Thyroid gland (tissue), 4 donors: Measurements from ENCODE around the gene LMNB1.

ENCODE experiments used
- POLR2A ChIP-seq, 2 donors: fragments of 450-650 bp; IDR thresholded peaks; one replicate each; pipeline ENCODE4 v1.6.1; 2017; ENCODE audit warnings: antibody characterized with exemption in 2 of 2, mild to moderate bottlenecking in 2 of 2, moderate library complexity in 1 of 2
- TF ChIP-seq, protein P1 (sequence below), 6 experiments: fragments of 200-600 bp in 3 of 6; fragments of 450-650 bp in 3 of 6; sonication (generic) in 3 of 6; IDR thresholded peaks; one replicate each; pipeline ENCODE4 v1.5.1; 2016 to 2019; ENCODE audit warnings: antibody characterized with exemption in 6 of 6, mild to moderate bottlenecking in 2 of 6, inconsistent platforms in 1 of 6, moderate library complexity in 1 of 6

DNA sequence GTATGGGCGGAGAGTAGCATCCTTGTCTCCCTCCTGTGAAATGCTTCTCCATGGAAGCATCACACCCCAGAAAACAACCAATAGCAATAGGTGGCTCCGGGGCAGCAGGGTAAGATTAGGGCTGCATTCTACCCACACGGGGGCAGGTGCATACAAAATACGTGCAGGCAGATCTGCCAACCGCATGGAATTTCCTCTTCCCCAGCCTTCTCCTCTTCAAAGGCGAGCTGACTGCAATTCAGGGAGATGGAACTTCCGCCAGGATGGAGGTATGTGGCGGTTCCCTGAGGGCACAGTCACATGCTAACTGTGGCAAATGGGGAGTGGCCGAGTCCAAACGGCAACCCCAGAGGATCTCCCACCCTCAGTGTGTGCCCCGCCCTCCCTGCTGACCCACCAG, 81.5 kb downstream of the LMNB1 start:
- TF ChIP-seq POLR2A (IDR thresholded peaks at IDR 0.05), result no peak
- TF ChIP-seq, protein P1, sequence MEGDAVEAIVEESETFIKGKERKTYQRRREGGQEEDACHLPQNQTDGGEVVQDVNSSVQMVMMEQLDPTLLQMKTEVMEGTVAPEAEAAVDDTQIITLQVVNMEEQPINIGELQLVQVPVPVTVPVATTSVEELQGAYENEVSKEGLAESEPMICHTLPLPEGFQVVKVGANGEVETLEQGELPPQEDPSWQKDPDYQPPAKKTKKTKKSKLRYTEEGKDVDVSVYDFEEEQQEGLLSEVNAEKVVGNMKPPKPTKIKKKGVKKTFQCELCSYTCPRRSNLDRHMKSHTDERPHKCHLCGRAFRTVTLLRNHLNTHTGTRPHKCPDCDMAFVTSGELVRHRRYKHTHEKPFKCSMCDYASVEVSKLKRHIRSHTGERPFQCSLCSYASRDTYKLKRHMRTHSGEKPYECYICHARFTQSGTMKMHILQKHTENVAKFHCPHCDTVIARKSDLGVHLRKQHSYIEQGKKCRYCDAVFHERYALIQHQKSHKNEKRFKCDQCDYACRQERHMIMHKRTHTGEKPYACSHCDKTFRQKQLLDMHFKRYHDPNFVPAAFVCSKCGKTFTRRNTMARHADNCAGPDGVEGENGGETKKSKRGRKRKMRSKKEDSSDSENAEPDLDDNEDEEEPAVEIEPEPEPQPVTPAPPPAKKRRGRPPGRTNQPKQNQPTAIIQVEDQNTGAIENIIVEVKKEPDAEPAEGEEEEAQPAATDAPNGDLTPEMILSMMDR (IDR thresholded peaks at IDR 0.05), result no peak
